Measurements from ENCODE around the gene TOR3A. TPM values are rescaled to one million over a fixed set of nuclear protein-coding genes. Genes with fewer than 3 reads are reported as not detected.

Gene TOR3A
- total RNA-seq, 3 donors from 2014 or later (not counting 1 experiment from before 2014, with no cell fraction given), result 22.7 to 33.3 (median 29.0) TPM

DNA sequence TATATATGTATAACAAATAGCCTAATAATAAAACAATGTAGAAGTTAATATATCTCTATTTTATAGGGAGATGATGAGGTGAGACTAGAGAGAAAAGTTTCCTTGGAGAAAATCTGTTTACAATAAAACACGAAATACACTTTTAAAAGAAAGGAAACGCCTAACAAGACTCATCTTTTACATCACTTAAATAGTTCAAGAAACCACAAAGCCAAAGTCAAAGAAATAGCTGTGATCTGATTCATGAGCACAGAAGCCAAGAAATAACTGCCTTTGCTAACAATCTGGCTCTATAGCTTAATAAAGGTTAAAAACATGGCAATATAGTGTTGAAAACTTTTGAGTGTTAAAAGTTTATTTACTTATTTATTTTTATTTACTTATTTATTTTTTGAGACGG lies 61.5 kb downstream of the TOR3A start:
- peak overlapping the region in 1 of 2 donors; percentile 66 for H3K27ac Mint-ChIP-seq
- Histone ChIP-seq H3K4me1 (ENCODE audit: control insufficient read depth, insufficient read depth, low read length) (no peaks in the 10 kb centered on the region), H3K27ac (ENCODE audit: low read length) (no peak overlapping the region), H3K36me3 (ENCODE audit: control insufficient read depth, insufficient read depth, low read length) (no peaks in the 10 kb centered on the region), H3K4me3 (ENCODE audit: low read length) (no peak overlapping the region), H3K27me3 (ENCODE audit: control insufficient read depth, insufficient read depth, low read length) (no peaks in the 10 kb centered on the region), H3K9me3 (ENCODE audit: control insufficient read depth, insufficient read depth, low read length) (no peaks in the 10 kb centered on the region)
- intact Hi-C loops (cut with micrococcal nuclease), result no loop called here
- WGBS (ENCODE audit: insufficient coverage), result 35% methylated on average over 3 of the region's 3 CpGs
- DNase-seq (peak in 1 of 2 donors; percentile 27), ATAC-seq (peak in 1 of 3 donors; percentile 38)
- peaks cover 18 to 24% of the 10 kb centered on the region in 2 donors for H3K4me1 Mint-ChIP-seq
- no peaks in the 10 kb centered on the region for H3K27me3 Mint-ChIP-seq (ENCODE audit: low read depth in 2 of 2)
- TF ChIP-seq, protein P1, sequence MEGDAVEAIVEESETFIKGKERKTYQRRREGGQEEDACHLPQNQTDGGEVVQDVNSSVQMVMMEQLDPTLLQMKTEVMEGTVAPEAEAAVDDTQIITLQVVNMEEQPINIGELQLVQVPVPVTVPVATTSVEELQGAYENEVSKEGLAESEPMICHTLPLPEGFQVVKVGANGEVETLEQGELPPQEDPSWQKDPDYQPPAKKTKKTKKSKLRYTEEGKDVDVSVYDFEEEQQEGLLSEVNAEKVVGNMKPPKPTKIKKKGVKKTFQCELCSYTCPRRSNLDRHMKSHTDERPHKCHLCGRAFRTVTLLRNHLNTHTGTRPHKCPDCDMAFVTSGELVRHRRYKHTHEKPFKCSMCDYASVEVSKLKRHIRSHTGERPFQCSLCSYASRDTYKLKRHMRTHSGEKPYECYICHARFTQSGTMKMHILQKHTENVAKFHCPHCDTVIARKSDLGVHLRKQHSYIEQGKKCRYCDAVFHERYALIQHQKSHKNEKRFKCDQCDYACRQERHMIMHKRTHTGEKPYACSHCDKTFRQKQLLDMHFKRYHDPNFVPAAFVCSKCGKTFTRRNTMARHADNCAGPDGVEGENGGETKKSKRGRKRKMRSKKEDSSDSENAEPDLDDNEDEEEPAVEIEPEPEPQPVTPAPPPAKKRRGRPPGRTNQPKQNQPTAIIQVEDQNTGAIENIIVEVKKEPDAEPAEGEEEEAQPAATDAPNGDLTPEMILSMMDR (IDR thresholded peaks at IDR 0.05), result no peak
- no peaks in the 10 kb centered on the region for H3K36me3 Mint-ChIP-seq
- no peak overlapping the region for H3K4me3 Mint-ChIP-seq
- no peaks in the 10 kb centered on the region for H3K9me3 Mint-ChIP-seq

- intact Hi-C loops (cut with micrococcal nuclease), result no loop called here
- Histone ChIP-seq H3K27ac (ENCODE audit: low read length) (no peak overlapping the region), H3K4me3 (ENCODE audit: low read length) (no peak overlapping the region), H3K4me1 (ENCODE audit: control insufficient read depth, insufficient read depth, low read length) (no peaks in the 10 kb centered on the region), H3K27me3 (ENCODE audit: control insufficient read depth, insufficient read depth, low read length) (no peaks in the 10 kb centered on the region), H3K36me3 (ENCODE audit: control insufficient read depth, insufficient read depth, low read length) (no peaks in the 10 kb centered on the region), H3K9me3 (ENCODE audit: control insufficient read depth, insufficient read depth, low read length) (no peaks in the 10 kb centered on the region)
- Mint-ChIP-seq H3K9me3 (no peaks in the 10 kb centered on the region), H3K36me3 (no peaks in the 10 kb centered on the region), H3K4me1 (peaks cover 18 to 19% of the 10 kb centered on the region in 2 donors), H3K27ac (no peak overlapping the region), H3K4me3 (no peak overlapping the region), H3K27me3 (ENCODE audit: low read depth in 2 of 2) (no peaks in the 10 kb centered on the region)
- WGBS (ENCODE audit: insufficient coverage), result no CpG with 5 or more reads among the region's 1 CpG
- ATAC-seq, result no peak
- no peak for DNase-seq
- TF ChIP-seq, protein P1 (IDR thresholded peaks at IDR 0.05), result no peak
Measured at GRCh38 chr1:179144626-179145025, 62.8 kb downstream of the TOR3A start.

DNA sequence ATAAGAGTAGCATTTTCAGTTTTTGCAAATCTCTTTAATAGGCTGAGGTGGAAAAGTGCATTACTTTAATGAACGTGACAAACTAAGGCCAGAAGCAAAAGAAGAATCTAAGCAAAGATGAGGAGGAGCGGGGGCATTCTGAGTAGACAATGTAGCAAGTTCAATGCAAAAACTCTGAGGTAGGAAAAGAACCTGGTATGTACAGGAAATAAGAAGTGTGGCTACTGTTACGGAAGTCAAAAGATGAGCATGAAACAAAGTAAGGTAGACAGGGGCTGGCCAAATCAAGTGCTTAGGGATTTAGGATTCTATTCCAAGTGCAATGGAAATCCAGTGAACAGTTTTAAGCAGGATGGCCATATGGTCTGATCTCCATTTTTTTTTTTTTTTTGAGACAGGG lies 63.7 kb downstream of the TOR3A start:
- Histone ChIP-seq H3K4me1 (ENCODE audit: control insufficient read depth, insufficient read depth, low read length) (no peaks in the 10 kb centered on the region), H3K4me3 (ENCODE audit: low read length) (no peak overlapping the region), H3K27me3 (ENCODE audit: control insufficient read depth, insufficient read depth, low read length) (no peaks in the 10 kb centered on the region), H3K36me3 (ENCODE audit: control insufficient read depth, insufficient read depth, low read length) (no peaks in the 10 kb centered on the region), H3K9me3 (ENCODE audit: control insufficient read depth, insufficient read depth, low read length) (no peaks in the 10 kb centered on the region), H3K27ac (ENCODE audit: low read length) (no peak overlapping the region)
- no peaks in the 10 kb centered on the region for H3K9me3 Mint-ChIP-seq
- ATAC-seq, result no peak
- no peak overlapping the region for H3K27ac Mint-ChIP-seq
- WGBS (ENCODE audit: insufficient coverage), result 91% methylated on average over 3 of the region's 3 CpGs
- no peak overlapping the region for H3K4me3 Mint-ChIP-seq
- no peaks in the 10 kb centered on the region for H3K36me3 Mint-ChIP-seq
- peak in 1 of 2 donors; percentile 30 for DNase-seq
- TF ChIP-seq, protein P1 (IDR thresholded peaks at IDR 0.05), result no peak
- no peaks in the 10 kb centered on the region for H3K27me3 Mint-ChIP-seq (ENCODE audit: low read depth in 2 of 2)
- H3K4me1 Mint-ChIP-seq, result peaks cover 12 to 19% of the 10 kb centered on the region in 2 donors
- intact Hi-C loops (cut with micrococcal nuclease), result no loop called here

Other genes starting within 250 kb of the TOR3A start
- not detected for gene ANGPTL1, start 211.0 kb upstream of the TOR3A start, total RNA-seq
- 10 to 100 TPM; 27.6 to 35.2 (median 29.0) TPM for gene FAM20B, start 56.2 kb upstream of the TOR3A start, total RNA-seq
- 10 to 100 TPM; 11.1 to 16.3 (median 12.9) TPM for gene ABL2, start 147.6 kb downstream of the TOR3A start, total RNA-seq
- 10 to 100 TPM; 36.9 to 57.9 (median 51.3) TPM for gene SOAT1, start 211.7 kb downstream of the TOR3A start, total RNA-seq